ENCODE data around the gene CSDE1. TPM values are rescaled to one million over a fixed set of nuclear protein-coding genes. Genes with fewer than 3 reads are reported as not detected.

The CSDE1 gene
- total RNA-seq, 3 donors from 2014 or later = 489 to 1,906 (median 706) TPM

DNA sequence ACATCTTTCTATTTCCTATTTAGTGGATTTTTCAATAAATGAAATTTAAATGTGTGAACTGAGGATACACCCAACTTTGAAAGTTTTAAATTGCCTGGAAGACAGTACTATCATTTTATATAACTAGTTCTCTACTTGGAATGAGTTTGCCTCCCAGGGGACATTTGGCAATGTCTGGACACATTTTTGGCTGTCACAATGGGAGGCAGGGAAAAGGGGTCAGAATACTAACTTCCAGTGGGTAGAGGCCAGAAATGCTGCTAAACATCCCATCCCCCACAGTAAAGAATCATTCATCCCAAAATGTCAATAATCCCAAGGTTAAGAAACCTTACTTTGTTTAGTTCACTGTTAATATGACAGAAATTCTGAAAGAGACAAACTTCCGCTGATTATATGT lies 28.0 kb downstream of the CSDE1 start:
- intact Hi-C loops (cut with DNase I; ENCODE audit: low total_unique reads) = no loop called here
- no peaks in the 10 kb centered on the region for H3K9me3 ChIP-seq
- TF ChIP-seq, protein P1, sequence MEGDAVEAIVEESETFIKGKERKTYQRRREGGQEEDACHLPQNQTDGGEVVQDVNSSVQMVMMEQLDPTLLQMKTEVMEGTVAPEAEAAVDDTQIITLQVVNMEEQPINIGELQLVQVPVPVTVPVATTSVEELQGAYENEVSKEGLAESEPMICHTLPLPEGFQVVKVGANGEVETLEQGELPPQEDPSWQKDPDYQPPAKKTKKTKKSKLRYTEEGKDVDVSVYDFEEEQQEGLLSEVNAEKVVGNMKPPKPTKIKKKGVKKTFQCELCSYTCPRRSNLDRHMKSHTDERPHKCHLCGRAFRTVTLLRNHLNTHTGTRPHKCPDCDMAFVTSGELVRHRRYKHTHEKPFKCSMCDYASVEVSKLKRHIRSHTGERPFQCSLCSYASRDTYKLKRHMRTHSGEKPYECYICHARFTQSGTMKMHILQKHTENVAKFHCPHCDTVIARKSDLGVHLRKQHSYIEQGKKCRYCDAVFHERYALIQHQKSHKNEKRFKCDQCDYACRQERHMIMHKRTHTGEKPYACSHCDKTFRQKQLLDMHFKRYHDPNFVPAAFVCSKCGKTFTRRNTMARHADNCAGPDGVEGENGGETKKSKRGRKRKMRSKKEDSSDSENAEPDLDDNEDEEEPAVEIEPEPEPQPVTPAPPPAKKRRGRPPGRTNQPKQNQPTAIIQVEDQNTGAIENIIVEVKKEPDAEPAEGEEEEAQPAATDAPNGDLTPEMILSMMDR (IDR thresholded peaks at IDR 0.05) = no peak
- TF ChIP-seq POLR2AphosphoS5 (IDR thresholded peaks at IDR 0.05) = no peak
- no peak for TF ChIP-seq POLR2A (IDR thresholded peaks at IDR 0.05)
- no peak overlapping the region for H3K27ac ChIP-seq
- H3K36me3 ChIP-seq = peaks cover 12% of the 10 kb centered on the region
- H3K27me3 ChIP-seq = no peaks in the 10 kb centered on the region
- no peak overlapping the region for H3K4me3 ChIP-seq
- H3K4me1 ChIP-seq = no peaks in the 10 kb centered on the region
- no peak for DNase-seq (ENCODE audit: low spot score in 2 of 2)

DNA sequence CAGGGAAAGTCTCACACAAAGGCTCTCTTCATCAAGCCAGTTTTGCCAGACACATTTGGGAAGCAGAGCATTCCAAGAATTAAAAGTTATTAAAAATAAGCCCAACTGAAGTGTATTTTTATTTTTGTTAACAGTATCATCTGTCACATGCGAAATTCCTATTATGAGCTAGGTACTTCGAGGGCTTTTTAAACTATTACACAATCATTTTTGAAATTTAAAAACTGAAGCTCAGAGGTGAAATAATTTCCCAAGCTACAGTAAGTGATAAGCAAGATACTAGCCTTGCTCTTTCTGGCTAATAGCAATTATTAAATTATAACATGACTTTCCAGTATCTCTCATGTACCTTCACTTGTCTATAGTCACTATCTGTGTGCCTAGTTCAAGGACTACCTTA lies 29.2 kb downstream of the CSDE1 start:
- intact Hi-C loops (cut with DNase I; ENCODE audit: low total_unique reads) = no loop called here
- TF ChIP-seq POLR2A (IDR thresholded peaks at IDR 0.05) = no peak
- TF ChIP-seq, protein P1 (IDR thresholded peaks at IDR 0.05) = no peak
- TF ChIP-seq POLR2AphosphoS5 (IDR thresholded peaks at IDR 0.05) = no peak
- Histone ChIP-seq H3K27ac (no peak overlapping the region), H3K36me3 (peaks cover 11% of the 10 kb centered on the region), H3K9me3 (no peaks in the 10 kb centered on the region), H3K27me3 (no peaks in the 10 kb centered on the region), H3K4me1 (no peaks in the 10 kb centered on the region), H3K4me3 (no peak overlapping the region)
- no peak for DNase-seq (ENCODE audit: low spot score in 2 of 2)

DNA sequence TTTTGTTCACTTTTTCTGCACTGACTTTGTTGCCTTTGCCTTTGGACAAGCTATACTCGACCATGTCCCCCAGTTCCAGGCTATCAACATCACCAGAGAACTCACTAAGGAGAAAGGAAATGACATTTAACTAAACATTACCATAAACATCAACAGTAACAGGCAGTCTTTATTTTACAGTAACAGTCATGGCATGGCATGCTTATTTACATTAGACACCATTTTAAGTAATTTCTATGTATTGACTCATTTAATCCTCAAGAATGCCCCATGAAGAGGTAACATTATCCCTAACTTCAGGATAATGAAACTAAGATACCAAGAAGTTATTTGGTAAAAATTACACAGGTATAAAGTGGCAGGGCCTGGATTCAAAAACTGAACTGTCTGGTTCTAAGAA lies 32.6 kb downstream of the CSDE1 start:
- intact Hi-C loops (cut with DNase I; ENCODE audit: low total_unique reads) = no loop called here
- Histone ChIP-seq H3K4me3 (no peak overlapping the region), H3K27ac (no peak overlapping the region), H3K4me1 (no peaks in the 10 kb centered on the region), H3K36me3 (peaks cover 11% of the 10 kb centered on the region), H3K9me3 (no peaks in the 10 kb centered on the region), H3K27me3 (no peaks in the 10 kb centered on the region)
- TF ChIP-seq POLR2A (IDR thresholded peaks at IDR 0.05) = no peak
- TF ChIP-seq, protein P1 (IDR thresholded peaks at IDR 0.05) = no peak
- no peak for TF ChIP-seq POLR2AphosphoS5 (IDR thresholded peaks at IDR 0.05)
- no peak for DNase-seq (ENCODE audit: low spot score in 2 of 2)

DNA sequence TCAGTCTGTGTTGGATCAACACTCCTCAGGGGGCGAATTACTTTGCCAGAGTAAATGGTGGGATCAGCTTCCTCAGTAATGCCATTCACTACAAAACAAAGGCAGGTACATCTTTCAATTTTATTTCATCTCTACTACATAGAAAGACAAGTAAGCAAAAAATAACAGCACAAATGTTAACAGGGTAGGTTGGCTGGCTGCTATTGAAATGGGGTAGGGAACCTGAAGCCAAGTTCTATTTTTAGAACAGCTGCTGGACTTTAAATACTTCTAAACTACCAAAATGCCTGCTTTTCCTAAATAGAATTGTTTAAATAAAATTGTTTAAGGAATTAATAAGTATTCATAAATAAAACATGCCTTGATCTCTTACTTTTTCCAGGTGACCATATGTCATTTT lies 33.9 kb downstream of the CSDE1 start:
- H3K36me3 ChIP-seq = peaks cover 11% of the 10 kb centered on the region

DNA sequence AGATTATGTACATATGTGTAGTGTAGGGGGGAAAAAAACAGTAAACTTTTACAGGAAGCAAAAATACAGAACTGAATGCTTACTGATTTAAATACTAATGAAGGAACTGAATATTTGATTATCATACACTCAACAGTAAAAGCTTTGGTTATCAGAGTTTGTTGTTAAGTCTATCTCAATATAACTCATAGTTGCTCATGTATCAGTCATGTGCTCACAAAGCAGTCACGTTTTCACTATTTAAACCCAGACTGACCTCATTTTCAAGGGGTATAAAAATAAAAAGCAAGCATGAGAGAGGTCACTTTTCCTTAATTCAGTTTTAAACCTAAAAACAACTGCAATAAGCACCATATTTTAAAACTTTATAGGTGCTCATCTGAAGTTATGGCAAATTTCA lies 34.3 kb downstream of the CSDE1 start:
- TF ChIP-seq, protein P1 (IDR thresholded peaks at IDR 0.05) = no peak
- TF ChIP-seq POLR2A (IDR thresholded peaks at IDR 0.05) (no peak), POLR2AphosphoS5 (IDR thresholded peaks at IDR 0.05) (no peak)
- H3K27me3 ChIP-seq = no peaks in the 10 kb centered on the region

More for the DNA sequence above, 33.9 kb downstream of the CSDE1 start:
- no peaks in the 10 kb centered on the region for H3K9me3 ChIP-seq
- no peaks in the 10 kb centered on the region for H3K4me1 ChIP-seq
- intact Hi-C loops (cut with DNase I; ENCODE audit: low total_unique reads) = no loop called here
- TF ChIP-seq, protein P1 (IDR thresholded peaks at IDR 0.05) = no peak
- no peak for TF ChIP-seq POLR2AphosphoS5 (IDR thresholded peaks at IDR 0.05)
- TF ChIP-seq POLR2A (IDR thresholded peaks at IDR 0.05) = no peak
- H3K27me3 ChIP-seq = no peaks in the 10 kb centered on the region
- no peak overlapping the region for H3K27ac ChIP-seq
- no peak for DNase-seq (ENCODE audit: low spot score in 2 of 2)
- no peak overlapping the region for H3K4me3 ChIP-seq

More for the DNA sequence above, 34.3 kb downstream of the CSDE1 start:
- Histone ChIP-seq H3K9me3 (no peaks in the 10 kb centered on the region), H3K4me1 (no peaks in the 10 kb centered on the region), H3K4me3 (no peak overlapping the region), H3K27ac (no peak overlapping the region), H3K36me3 (peaks cover 11% of the 10 kb centered on the region)
- no peak for DNase-seq (ENCODE audit: low spot score in 2 of 2)
- intact Hi-C loops (cut with DNase I; ENCODE audit: low total_unique reads) = no loop called here
